Left renal pelvis (tissue), 4 donors: ENCODE measurements around the gene KCTD15. TPM values are rescaled to one million over a fixed set of nuclear protein-coding genes. Genes with fewer than 3 reads are reported as not detected.

Experiments used
- DNase-seq, 4 donors: peaks; one replicate each; pipeline ENCODE4 v3.0.0-alpha.2; 2013; ENCODE audit warnings: low read depth in 4 of 4, low spot score in 3 of 4
- polyA plus RNA-seq, 4 donors: library from polyadenylated mRNA; unstranded; fragments of 120-200 nt; gene quantifications; one replicate each; pipeline ENCODE4 v1.2.1, GENCODE V29; 2013; ENCODE audit not compliant: insufficient read length in 4 of 4

The KCTD15 gene
- 10 to 100 TPM; 42.1 to 74.7 (median 48.9) TPM for polyA plus RNA-seq

- no peak for DNase-seq
Observed at GRCh38 chr19:33796164-33796875, at the start of gene KCTD15. Gene KCTD15 (plus strand): TSS chr19:33796870. CDS start chr19:33800455, 3,585 bp downstream.

- DNase-seq, result no peak
Observed at GRCh38 chr19:33747273-33747672, 49.4 kb upstream of the KCTD15 start.

GRCh38 chr19:33748231-33748630 lies 48.4 kb upstream of the KCTD15 start:
- no peak for DNase-seq

DNA sequence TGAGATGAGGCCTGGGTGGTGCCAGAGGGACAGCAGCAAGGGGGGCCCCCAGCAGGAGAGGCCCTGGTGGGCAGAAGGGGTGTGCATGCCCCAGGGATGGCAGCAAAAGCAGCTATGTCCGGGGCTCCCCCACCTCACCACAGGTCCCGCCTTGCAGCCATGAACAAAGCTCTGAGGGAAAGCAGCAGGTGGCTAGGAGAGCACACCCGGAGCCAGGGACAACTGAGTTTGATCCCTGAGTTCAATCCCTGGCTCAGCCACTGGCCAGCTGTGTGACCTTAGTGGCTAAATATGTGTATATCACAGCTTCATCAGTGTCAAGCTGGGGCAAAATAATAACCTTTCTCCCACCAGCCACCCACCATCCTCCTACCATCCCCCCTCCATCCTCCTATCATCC lies 47.7 kb upstream of the KCTD15 start:
- no peak for DNase-seq

DNA sequence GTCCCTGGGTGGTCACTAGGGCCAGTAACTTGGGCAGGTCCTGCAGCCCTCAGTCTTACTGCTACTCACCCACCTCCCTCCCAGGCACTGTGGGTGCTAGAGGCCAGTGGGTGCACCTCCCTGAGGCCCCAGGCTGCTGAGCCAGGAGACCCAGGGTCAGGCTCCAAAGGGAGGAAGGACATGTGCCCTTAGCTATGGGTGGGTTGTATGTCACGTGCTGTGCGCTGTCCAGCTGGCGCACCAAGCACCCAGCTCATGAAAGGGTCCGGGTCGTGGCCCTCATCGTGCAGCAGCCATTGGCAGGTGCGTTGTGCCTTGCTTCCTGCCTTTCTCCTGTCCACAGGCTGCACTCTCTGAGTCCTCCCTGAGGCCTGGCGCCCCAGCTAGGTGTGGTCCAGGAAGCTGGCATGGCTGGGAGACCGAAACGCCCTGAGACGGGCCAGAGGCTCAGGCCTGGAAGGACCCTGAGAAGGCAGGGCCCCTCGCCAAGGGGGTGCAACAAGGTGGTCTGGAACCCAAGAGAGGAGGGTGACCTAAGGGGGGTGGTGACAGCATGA lies 47.0 kb upstream of the KCTD15 start:
- no peak for DNase-seq

GRCh38 chr19:33750587-33751435 lies 45.9 kb upstream of the KCTD15 start:
- DNase-seq, result no peak

DNA sequence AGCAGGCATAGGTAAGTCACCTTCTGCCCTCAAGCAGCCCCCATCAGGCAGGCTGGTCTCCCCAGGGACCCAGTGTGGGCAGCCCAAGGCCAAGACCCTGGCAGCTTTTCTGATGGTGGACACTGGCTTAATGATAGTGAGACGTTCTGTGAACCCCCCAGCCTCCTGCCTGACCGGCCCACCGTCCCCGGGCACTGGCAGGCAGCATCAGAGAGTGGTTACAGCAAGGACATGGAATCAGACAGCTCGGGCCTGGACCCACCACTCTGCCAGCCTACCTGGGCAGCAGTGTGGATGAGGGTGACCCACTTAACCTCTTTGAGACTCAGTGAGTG lies 45.3 kb upstream of the KCTD15 start:
- DNase-seq, result no peak

DNA sequence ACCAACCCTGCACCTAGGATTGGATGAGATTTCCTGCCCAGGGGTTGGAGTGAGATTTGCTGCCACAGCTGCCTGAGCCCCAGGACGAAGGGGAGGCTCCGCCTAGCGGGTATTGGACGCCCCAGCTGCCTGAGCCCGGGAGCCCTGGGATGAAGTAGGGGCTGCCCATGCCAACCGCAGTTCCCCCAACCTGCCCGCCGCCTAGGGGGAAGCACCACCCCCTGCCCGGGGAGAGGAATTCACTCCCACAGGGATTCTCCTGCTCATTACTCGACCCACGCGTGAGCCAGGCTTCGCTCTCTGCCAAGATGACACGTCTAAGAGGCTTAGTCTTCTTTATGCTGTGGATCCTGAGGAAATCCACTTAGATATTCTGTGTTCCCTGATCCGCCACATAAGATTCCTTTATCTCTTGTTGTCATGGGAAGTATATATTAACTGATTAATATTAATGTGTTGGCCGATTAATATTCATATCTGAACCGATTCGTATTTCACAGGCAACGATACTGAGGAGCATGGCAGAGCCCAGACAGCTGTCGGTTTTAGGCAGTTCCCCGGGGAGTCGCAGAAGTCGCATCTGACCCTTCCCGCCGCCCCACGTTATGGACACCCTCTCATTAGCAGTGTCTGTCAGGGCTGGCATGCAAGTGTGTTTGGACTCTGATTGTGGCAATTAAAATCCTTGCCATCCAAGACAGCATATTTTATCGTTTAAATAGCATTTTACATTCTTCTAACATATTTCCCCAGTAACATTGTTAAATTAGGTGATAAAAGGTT lies 44.5 kb upstream of the KCTD15 start:
- no peak for DNase-seq

GRCh38 chr19:33752945-33753344 lies 43.7 kb upstream of the KCTD15 start:
- DNase-seq, result no peak

GRCh38 chr19:33754361-33754760 lies 42.3 kb upstream of the KCTD15 start:
- DNase-seq, result no peak

GRCh38 chr19:33755099-33756035 lies 41.3 kb upstream of the KCTD15 start:
- peak in 1 of 4 donors; percentile 27 for DNase-seq

DNA sequence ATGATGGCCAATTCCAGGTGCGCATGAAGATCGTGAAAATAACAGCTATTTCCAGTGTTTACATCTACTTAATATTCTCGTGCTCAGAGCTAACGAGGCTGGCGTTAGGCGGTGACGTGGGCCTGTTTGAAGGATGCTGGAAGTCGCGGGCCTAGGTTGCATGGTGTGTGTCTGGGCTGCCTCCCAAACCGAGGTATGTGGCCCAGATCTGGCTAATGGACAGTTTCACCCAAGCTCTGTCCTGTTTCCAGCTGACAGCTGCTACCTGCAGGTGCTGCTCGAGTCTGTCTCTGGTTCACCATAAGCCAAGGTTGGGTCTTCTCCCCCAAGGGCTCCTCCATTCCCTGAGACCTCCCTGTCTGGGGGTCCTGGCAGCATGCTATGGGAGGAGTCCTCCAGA lies 40.5 kb upstream of the KCTD15 start:
- no peak for DNase-seq

- DNase-seq, result no peak
Observed at GRCh38 chr19:33758541-33759013, 38.1 kb upstream of the KCTD15 start.

GRCh38 chr19:33759356-33759755 lies 37.3 kb upstream of the KCTD15 start:
- DNase-seq, result no peak

DNA sequence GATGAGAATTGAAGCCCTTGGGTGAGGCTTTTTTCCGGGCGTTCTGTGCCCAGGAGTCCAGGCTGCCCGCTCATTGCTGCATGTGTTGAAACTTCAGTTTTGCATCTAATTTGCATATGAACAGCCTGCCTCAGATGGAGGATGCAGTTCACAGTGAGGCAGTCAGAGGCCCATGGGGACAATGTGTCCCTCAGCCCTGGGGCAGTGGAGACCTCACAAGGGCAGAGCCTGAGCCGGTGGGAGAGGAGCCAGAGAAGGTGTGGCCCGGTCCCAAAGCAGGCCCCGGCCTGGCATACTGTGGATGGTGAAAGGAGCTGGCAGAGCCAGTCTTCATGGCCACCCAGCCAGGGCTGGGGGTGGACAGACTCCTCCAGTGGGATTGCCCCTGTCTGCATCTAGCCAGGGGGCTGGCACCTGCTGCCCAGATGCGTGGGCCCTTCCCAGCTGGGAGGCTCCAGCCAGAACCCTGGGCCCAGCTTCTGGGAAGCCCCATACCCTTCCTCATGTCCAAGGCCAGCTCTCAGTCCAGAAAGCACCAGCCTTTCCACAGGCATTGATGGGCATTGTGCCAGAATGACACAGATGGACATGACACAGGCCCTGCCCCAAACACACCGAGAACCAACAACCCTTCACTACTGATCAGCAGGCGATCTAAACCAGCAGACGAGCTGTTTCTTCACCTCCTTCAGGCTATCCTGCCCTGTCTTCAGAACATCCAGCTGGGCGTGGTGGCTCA lies 32.9 kb upstream of the KCTD15 start:
- no peak for DNase-seq

DNA sequence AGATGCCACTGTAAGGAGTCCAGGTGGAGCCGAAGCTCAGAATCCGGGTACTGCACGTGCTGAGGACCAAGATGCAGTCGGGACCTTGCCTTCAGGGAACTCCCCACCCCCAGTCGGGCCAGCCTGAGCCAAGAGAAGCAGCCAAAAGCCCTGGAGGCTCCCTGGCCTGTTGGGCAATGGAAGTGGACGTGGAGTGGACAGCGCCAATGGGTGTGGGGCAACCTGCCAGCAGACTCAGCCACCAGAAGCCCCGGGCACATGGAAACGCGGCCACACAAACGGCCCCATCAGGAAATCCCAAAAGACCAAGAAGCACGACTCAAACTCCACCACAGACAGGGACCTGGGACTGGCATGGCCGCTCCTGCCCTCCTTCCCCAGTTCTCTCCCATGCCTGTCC lies 30.0 kb upstream of the KCTD15 start:
- DNase-seq, result no peak

- DNase-seq, result peak in 3 of 4 donors; percentile 45 to 48 (median 46)
Observed at GRCh38 chr19:33767898-33768413, 28.7 kb upstream of the KCTD15 start.

- no peak for DNase-seq
Observed at GRCh38 chr19:33769208-33769607, 27.5 kb upstream of the KCTD15 start.

- no peak for DNase-seq
Observed at GRCh38 chr19:33770107-33770506, 26.6 kb upstream of the KCTD15 start.
